ENCODE measurements around the gene CHCHD5.

DNA sequence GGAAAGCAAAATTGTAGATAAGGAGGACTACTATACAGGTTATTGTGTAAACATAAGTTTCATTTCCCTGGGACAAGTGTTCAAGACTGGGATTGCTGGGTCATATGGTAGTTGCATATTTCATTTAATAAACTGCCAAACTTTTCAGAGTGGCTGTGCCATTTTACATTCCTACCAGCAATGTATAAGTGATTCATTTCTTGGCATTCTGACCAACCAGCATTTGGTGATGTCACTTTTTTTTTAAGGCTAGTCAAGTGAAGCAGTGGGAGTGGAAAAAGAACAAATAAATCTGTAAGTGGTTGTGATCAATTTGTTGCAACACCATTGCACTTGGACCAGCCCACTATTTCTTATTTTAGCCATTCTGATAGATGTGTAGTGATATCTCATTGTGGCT lies 5.2 kb upstream of the CHCHD5 start:
- TF ChIP-seq, protein P1, sequence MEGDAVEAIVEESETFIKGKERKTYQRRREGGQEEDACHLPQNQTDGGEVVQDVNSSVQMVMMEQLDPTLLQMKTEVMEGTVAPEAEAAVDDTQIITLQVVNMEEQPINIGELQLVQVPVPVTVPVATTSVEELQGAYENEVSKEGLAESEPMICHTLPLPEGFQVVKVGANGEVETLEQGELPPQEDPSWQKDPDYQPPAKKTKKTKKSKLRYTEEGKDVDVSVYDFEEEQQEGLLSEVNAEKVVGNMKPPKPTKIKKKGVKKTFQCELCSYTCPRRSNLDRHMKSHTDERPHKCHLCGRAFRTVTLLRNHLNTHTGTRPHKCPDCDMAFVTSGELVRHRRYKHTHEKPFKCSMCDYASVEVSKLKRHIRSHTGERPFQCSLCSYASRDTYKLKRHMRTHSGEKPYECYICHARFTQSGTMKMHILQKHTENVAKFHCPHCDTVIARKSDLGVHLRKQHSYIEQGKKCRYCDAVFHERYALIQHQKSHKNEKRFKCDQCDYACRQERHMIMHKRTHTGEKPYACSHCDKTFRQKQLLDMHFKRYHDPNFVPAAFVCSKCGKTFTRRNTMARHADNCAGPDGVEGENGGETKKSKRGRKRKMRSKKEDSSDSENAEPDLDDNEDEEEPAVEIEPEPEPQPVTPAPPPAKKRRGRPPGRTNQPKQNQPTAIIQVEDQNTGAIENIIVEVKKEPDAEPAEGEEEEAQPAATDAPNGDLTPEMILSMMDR (IDR thresholded peaks at IDR 0.05), result no peak
- TF ChIP-seq POLR2A (IDR thresholded peaks at IDR 0.05), result no peak
